SH-SY5Y (cell line): ENCODE results near the gene NCF2.

ENCODE experiments used
- GATA2 ChIP-seq: IDR thresholded peaks from 2 replicates; pipeline ENCODE4 v1.6.1; 2011; ENCODE audit warnings: mild to moderate bottlenecking, low read depth, low read length
- GATA3 ChIP-seq: IDR thresholded peaks from 2 replicates; pipeline ENCODE4 v1.6.1; 2011; ENCODE audit warnings: low read depth, mild to moderate bottlenecking, low read length, moderate library complexity

- TF ChIP-seq GATA2 (no peak), GATA3 (no peak)
Measured at GRCh38 chr1:183602510-183602909, 12.3 kb upstream of the NCF2 start.
